Epidermal melanocyte (primary cell): ENCODE results near the gene RTP2.

ENCODE experiments used
- DNase-seq: peaks from one replicate; pipeline ENCODE4 v3.0.0; 2011; ENCODE audit warnings: low spot score; ENCODE audit not compliant: insufficient read length

Gene RTP2

GRCh38 chr3:187702507-187703033 is at the start of gene RTP2:
Gene RTP2 (minus strand): TSS chr3:187702557. CDS start chr3:187702128, 429 bp downstream.
- DNase-seq = no peak

GRCh38 chr3:187750513-187751123 is 48.3 kb upstream of the RTP2 start:
- no peak for DNase-seq

GRCh38 chr3:187750006-187750512 is 47.7 kb upstream of the RTP2 start:
- no peak for DNase-seq

- peak; percentile 33 for DNase-seq
Observed at GRCh38 chr3:187748050-187748481, 45.7 kb upstream of the RTP2 start.

- DNase-seq = no peak
Observed at GRCh38 chr3:187747506-187747905, 45.1 kb upstream of the RTP2 start.

DNA sequence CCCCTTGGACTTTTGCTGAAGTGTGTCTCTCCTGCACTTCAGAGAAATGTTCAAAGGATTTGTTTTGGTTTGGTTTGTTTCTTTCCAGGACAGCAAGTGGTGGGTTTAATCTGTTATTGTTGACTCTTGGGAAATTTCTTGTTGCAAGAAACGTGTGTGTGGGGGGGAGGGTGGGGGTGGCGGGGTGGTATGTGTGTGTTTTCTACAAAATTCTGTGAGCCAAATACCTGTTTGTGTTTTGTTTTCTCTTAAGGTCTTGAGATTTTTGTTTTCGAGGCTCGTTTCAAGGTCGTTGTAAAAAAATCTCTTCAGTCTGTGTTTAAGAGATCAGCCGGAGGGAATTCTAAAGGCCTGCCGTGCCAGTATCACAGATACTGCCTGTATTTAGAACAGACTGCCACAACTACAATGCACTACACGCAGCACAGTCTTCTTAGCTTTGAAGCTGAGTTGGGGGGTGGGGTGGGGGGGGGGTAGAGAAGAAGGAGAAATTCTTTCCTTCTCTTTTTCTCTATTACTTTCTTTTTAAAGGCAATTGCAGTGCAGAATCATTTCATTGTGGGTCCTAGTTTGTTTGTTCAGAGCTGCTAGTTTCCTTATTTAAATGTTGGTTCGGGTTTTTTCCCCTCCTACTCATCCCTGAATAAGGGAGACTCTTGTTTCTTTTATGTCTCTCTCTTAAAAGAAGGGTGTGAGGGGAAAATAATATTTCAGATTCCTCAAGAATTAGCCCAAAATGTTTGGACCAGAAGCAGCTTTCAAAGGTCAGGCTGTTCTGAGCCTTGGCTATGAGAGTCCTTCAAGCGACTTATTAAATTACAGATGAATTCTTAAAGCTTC is 44.3 kb upstream of the RTP2 start:
- DNase-seq = no peak

DNA sequence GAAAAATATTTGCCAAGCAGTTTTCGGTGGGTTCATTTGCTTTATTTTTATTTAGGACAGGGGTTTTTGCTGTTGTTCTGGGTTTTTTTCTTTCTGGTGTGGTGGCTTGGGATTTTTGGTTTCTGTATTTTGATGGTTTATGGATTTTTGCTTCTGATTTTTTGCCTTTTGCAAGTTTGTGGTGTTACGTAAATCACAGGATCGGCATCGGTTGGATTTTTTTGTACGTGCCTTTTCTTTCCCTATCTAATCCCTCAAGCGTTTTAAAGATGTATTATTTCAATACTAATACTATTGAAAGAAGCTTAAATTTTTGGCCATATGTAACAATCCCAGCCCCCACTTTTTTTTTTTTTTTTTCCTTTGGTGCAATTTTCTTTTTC is 43.7 kb upstream of the RTP2 start:
- no peak for DNase-seq

DNA sequence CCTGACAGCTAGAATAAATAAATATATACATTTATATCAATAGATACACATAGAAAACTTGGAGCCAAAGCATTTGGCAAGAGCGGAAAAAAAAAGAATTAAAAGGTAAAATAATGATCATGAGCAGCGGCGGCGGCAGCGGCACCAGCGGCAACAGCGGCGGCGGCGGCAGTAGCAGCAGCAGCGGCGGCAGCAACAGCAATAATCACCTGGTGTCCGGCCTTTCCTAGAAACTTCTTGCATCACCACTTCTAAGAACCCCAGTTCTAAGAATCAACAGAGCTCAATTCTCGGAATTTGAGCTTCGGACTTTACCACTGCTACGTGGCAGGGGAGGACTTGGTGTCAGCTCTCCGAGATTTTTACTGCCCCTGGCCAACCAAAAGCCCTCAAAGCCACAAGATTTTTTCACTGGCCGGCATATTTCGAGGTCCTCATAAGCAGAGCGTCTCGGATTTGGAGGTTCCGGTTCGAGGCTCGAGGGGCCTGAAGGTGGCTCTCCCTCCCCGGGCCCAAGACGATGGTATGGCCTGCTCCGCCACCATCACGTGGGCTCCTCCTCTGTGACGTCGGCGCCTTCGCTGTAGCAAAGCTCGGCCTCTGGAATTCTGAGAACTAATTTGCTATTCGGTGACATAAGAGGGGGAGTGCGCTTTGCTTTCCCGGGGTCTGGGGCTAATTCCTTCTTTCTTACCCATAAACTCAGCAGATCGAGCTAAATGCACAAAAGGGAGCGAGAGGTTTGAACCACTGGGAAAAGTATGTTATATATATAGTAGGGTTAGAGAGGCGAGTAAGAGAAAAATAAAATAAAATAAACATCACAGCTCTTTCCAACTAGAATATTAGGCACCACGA is 43.1 kb upstream of the RTP2 start, which contains the start of gene BCL6:
BCL6 (minus strand) TSS at position 268 of the 858 bp plus-strand sequence. CDS start 11,775 bp downstream, outside the sequence.
- DNase-seq = peak; percentile 83

- no peak for DNase-seq
Observed at GRCh38 chr3:187744169-187745151, 42.1 kb upstream of the RTP2 start.

GRCh38 chr3:187743195-187744141 is 41.1 kb upstream of the RTP2 start:
- no peak for DNase-seq

- DNase-seq = no peak
Observed at GRCh38 chr3:187742351-187743171, 40.2 kb upstream of the RTP2 start.

GRCh38 chr3:187741403-187742350 is 39.3 kb upstream of the RTP2 start:
- no peak for DNase-seq

GRCh38 chr3:187740421-187741399 is 38.4 kb upstream of the RTP2 start:
- no peak for DNase-seq

GRCh38 chr3:187739561-187740332 is 37.4 kb upstream of the RTP2 start:
- DNase-seq = peak; percentile 58

DNA sequence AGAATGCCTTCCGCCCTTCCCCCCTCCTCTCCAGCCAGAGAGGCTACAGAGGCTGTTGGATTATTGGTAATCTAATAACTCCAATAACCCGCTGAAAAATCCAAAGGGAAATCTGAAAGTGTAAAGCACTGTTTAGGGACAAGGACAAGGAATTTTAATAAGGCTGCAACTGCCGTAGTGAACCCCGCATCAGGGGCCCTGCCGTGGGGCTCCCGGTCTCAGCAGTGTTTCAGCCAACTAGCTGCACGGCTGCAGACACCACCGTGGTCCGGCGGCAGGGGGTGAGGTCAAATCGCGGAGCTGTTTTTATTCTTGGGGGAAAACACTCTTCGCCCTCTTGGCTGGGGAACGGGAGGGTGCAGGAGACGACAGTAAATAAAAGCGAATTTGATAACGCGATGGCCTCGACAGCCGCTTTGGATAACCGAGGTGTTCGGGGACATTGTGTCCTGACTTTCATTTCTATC is 36.8 kb upstream of the RTP2 start:
- no peak for DNase-seq
